Fibroblast of villous mesenchyme (primary cell): ENCODE data around the gene DCST2. TPM values are rescaled to one million over a fixed set of nuclear protein-coding genes. Genes with fewer than 3 reads are reported as not detected.
A peak's percentile ranks its signal among the peaks of the same experiment; 100 is the strongest.

Experiments used
- DNase-seq: peaks from one replicate; pipeline ENCODE4 v3.0.0-alpha.2; 2010; ENCODE audit warnings: low read depth
- H3K4me3 ChIP-seq: 2 replicates; pipeline ENCODE4 v1.5.1; 2011; ENCODE audit warnings: low read depth, mild to moderate bottlenecking, low read length
- CTCF ChIP-seq: IDR thresholded peaks from 2 replicates; pipeline ENCODE4 v1.5.1; 2012; ENCODE audit warnings: low read depth, mild to moderate bottlenecking, low read length; ENCODE audit not compliant: insufficient read depth
- total RNA-seq: library from RNA; depleted of rRNA; stranded (reverse); fragments of >200 nt; gene quantifications from 2 replicates; pipeline ENCODE4 v1.2.3, GENCODE V29; 2012

DCST2 gene
- total RNA-seq, 1 donor = not detected

- DNase-seq = peak; percentile 59
- H3K4me3 ChIP-seq = peak overlapping the region; percentile 96
- TF ChIP-seq CTCF = peak; percentile 76
These were observed 29.3 kb upstream of the DCST2 start for GRCh38 chr1:155062702-155063411.

- TF ChIP-seq CTCF = no peak
- H3K4me3 ChIP-seq = no peak overlapping the region
- no peak for DNase-seq
These were observed 28.6 kb upstream of the DCST2 start for GRCh38 chr1:155062151-155062686.

GRCh38 chr1:155061381-155062150, 28.0 kb upstream of the DCST2 start:
- DNase-seq = peak; percentile 73
- no peak overlapping the region for H3K4me3 ChIP-seq
- peak; percentile 99 for TF ChIP-seq CTCF

- no peak for DNase-seq
- H3K4me3 ChIP-seq = no peak overlapping the region
- TF ChIP-seq CTCF = no peak
These were observed 27.2 kb upstream of the DCST2 start for GRCh38 chr1:155060736-155061135.

GRCh38 chr1:155057788-155058211, 24.2 kb upstream of the DCST2 start:
- DNase-seq = no peak
- H3K4me3 ChIP-seq = no peak overlapping the region
- TF ChIP-seq CTCF = peak; percentile 12

- H3K4me3 ChIP-seq = no peak overlapping the region
- no peak for TF ChIP-seq CTCF
- no peak for DNase-seq
These were observed 23.5 kb upstream of the DCST2 start for GRCh38 chr1:155057104-155057503.
